HG03045 (cell line): Measurements from ENCODE around the gene FOSB.

ENCODE experiments used
- ATAC-seq: cut with Tn5 transposase; IDR thresholded peaks from one replicate; pipeline ENCODE4 v1.9.1; 2021; ENCODE audit warnings: mild to moderate bottlenecking, moderate library complexity; ENCODE audit not compliant: unreplicated experiment

FOSB gene

GRCh38 chr19:45518469-45518826, 50.7 kb downstream of the FOSB start:
- ATAC-seq, result no peak

- no peak for ATAC-seq
Measured at GRCh38 chr19:45522010-45522941, 54.5 kb downstream of the FOSB start.

GRCh38 chr19:45523642-45524256, 56.0 kb downstream of the FOSB start:
- peak; percentile 72 for ATAC-seq

- no peak for ATAC-seq
Measured at GRCh38 chr19:45524575-45525129, 56.9 kb downstream of the FOSB start.
